ENCODE data around the gene AGAP1.
"Not testable (repeated sequence)": the region's sequence is repeated elsewhere in the genome, so short reads cannot be mapped to it uniquely, and the experiment has no call there.

Gene AGAP1

GRCh38 chr2:236119003-236119402 lies 625.2 kb downstream of the AGAP1 start:
- DNase-seq (ENCODE audit: low read depth, low spot score) = no peak

- DNase-seq (ENCODE audit: low read depth, low spot score) = no peak
Observed at GRCh38 chr2:236119476-236119875, 625.6 kb downstream of the AGAP1 start.

DNA sequence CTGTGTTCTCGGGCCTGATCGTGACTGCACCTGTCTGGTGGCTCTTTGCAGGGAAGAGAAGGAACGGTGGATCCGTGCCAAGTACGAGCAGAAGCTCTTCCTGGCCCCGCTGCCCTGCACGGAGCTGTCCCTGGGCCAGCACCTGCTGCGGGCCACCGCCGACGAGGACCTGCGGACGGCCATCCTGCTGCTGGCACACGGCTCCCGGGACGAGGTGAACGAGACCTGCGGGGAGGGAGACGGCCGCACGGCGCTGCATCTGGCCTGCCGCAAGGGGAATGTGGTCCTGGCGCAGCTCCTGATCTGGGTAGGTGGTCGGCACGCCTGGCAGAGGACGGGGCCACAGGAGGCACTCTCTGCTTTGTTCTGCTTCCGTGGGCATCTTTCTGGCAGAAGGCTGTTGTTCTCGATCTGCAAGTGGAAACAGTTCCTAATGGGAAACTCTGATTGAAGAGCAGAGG lies 626.3 kb downstream of the AGAP1 start:
- peak; percentile 8 for DNase-seq (ENCODE audit: low read depth, low spot score)

DNA sequence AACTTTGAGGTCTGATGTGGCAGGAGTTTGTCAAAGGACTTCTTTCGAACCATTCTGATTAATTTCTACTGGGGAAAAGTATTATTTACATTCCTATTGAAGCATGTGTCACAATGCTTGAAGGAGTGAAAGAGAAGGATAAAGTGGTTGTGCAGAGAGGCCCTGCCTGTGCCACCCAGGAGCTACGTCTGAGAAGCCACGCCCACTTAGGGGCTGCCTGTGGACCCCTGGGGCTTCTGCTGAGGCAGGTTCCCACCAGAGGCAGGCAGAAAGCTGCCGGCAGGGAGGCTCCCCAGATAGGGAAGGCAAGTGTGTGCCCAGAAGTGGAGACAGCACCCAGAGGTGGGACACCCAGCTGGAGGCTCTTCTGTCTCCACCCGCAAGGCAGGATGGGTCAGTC lies 627.0 kb downstream of the AGAP1 start:
- DNase-seq (ENCODE audit: low read depth, low spot score) = no peak

GRCh38 chr2:236121546-236121945 lies 627.7 kb downstream of the AGAP1 start:
- DNase-seq (ENCODE audit: low read depth, low spot score) = no peak

GRCh38 chr2:236122236-236122635 lies 628.4 kb downstream of the AGAP1 start:
- no peak for DNase-seq (ENCODE audit: low read depth, low spot score)

- DNase-seq (ENCODE audit: low read depth, low spot score) = no peak
Observed at GRCh38 chr2:236123716-236124115, 629.9 kb downstream of the AGAP1 start.

DNA sequence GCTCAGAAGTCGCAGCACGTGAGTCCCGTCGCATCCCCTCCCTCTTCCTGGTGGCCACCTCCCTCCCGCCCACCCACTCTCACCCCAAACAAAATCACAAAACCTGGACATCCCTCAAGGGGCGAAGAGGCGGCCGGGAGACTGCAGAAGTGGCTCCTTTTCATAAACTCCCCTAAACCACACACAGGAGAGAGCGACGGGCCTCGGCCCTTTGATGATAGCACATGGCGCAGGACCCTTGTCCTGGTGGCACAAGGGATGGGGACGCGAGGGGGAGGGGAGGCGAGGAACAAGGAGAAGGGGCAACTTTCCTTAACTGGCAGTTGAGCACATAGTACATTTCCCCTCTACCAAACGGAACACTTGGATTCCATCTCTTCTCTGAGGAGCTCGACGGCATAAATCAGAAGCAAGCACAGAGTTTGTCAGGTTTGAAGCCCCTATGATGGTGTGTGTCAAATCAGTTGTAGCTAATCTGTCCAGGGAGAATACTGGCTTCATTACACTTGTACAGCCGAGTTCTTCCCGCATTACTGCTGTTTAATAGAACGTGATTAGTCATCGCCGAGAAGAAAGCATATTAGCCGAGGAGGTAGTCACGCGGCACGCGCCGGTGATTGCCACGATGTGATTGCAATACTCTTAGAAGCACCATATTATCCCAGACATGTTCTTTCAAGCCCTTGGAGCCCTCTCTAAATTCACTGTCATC lies 630.5 kb downstream of the AGAP1 start:
- DNase-seq (ENCODE audit: low read depth, low spot score) = no peak

DNA sequence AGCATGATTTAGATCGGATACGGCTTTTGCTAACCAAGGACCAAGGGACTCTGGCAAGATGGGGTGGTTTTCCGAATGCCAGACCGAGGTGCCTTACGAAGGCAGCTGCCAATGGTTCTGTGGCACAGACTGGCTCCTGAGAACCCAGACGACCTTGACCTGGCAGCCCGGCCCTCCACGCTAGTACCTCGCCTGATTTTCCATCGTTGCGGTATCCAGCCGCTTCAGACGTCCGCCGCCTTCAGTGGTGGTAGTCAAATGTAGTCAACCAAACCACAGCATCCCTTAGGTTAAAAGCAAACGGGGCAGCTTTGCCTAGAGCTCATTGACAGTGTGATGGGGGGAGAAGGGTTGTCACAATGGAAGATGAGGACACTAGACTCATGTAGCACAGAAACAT lies 631.7 kb downstream of the AGAP1 start:
- no peak for DNase-seq (ENCODE audit: low read depth, low spot score)

GRCh38 chr2:236127010-236127409 lies 633.2 kb downstream of the AGAP1 start:
- no peak for DNase-seq (ENCODE audit: low read depth, low spot score)

DNA sequence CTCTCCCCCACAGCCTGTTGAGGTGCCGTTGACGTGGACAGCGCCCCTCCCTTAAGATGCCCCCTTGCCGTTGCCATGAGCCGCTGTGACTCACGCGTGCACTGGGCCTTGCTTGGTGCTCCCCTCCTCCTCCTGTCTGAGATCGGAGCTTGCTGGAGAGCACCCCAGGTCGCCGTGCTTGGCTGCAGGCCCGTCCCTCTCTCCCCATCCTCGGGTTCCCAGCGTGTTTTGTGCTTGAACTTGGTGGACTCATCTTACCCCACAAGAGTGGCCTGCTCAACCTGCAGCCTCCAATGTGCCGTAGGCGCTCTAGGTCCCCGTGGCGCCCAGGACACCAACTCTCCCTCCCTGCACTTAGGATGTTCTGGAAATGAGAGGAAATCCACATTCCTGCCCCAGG lies 634.5 kb downstream of the AGAP1 start:
- DNase-seq (ENCODE audit: low read depth, low spot score) = no peak

GRCh38 chr2:236129935-236130334 lies 636.1 kb downstream of the AGAP1 start:
- no peak for DNase-seq (ENCODE audit: low read depth, low spot score)

GRCh38 chr2:236130349-236130998 lies 636.6 kb downstream of the AGAP1 start:
- no peak for DNase-seq (ENCODE audit: low read depth, low spot score)

- DNase-seq (ENCODE audit: low read depth, low spot score) = no peak
Observed at GRCh38 chr2:236131073-236131692, 637.3 kb downstream of the AGAP1 start.

GRCh38 chr2:236133410-236134012 lies 639.7 kb downstream of the AGAP1 start:
- no peak for DNase-seq (ENCODE audit: low read depth, low spot score)

- no peak for DNase-seq (ENCODE audit: low read depth, low spot score)
Observed at GRCh38 chr2:236136538-236136937, 642.7 kb downstream of the AGAP1 start.

- no peak for DNase-seq (ENCODE audit: low read depth, low spot score)
Observed at GRCh38 chr2:236137066-236137465, 643.2 kb downstream of the AGAP1 start.

DNA sequence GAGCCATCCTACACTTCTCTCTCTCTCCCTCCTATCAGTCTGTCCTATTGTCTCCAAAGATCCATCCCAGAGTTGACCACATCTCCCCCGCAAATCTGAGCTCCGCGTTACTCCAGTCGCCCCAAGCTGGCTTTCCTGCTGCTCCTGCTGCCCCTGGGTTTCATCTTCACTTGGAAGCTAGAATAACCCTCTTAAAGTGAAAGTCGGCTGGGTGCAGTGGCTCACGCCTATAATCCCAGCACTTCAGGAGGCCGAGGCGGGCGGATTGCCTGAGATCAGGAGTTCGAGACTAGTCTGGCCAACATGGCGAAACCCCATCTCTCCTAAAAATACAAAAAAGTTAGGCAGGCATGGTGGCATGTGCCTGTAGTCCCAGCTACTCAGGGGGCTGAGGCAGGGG lies 647.8 kb downstream of the AGAP1 start:
- DNase-seq (ENCODE audit: low read depth, low spot score) = not testable (repeated sequence)

DNA sequence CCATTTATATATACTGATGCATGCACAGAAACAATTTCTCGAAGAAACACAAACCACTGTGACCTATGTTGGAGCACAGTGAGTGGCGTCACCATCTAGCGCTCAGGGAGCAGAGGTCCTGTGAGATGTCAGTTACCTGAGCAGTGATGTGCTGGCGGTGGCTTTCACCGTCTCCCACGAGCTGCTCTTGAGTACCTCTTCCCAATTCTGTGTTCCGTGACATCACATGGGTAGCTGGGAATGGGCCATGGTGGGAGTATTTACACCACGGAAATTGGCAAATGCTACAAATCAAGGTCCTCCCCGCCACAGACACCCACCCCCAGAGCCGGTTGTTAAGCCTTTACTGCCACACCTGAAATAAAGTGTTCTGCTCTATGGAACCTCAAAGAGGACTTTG lies 650.0 kb downstream of the AGAP1 start:
- no peak for DNase-seq (ENCODE audit: low read depth, low spot score)

- DNase-seq (ENCODE audit: low read depth, low spot score) = no peak
Observed at GRCh38 chr2:236146436-236146835, 652.6 kb downstream of the AGAP1 start.

DNA sequence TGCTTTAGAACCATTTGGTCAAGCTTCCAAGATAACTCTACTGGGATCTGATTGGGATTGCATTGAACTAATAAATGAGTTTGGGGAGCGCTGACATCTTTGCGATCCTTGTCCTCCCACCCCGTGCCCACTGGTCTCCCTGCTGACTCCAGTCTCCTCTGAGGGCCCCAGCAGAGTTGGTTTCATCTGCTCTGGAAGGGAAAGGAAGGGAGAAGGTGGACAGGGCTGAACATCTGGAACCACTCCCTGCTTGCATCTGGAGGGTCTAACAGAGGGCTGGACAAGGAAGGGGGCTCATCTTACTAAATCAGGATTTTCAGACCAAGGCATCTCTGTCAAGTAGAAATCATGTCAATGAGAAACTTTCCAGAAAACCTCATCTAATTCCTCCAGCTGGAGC lies 661.6 kb downstream of the AGAP1 start:
- DNase-seq (ENCODE audit: low read depth, low spot score) = no peak

DNA sequence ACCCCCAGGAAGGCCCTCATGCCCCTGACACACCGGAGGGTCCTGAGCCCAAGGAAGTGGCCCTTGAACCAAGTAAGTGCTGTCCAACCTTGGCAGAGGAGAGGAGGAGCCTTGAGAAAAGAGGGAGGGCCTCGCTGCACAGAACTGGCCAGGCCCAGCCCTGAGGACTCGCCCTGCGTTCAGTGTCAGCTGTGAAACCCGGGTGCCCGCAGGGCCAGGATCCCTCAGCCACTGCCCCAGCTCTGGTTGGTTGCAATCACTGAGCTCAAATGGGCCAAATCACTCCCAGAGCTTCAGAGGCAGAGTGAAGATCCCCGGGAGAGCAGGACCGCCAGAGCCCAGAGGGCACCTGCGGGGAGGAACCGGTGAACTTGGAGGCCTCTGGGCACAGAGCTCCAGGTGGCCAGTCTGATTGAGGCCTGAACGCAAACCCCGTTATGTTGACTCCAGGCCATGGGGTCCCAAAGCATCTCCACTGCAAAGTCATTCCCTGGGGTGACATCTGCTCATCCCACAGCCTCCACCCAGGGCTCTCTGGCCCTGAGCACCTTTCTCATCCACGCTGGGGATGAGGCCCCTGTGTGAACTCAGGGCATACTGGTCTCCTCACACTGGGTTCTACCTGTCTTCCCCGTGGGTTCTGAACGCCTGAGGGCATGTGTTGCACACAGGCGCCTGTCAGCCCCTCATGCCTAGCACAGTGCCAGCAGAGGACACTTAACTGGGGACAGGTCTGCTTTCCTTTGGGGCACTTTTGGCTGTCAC lies 662.4 kb downstream of the AGAP1 start:
- DNase-seq (ENCODE audit: low read depth, low spot score) = no peak
